Measurements from ENCODE around the gene KDM4C. TPM values are rescaled to one million over a fixed set of nuclear protein-coding genes. Genes with fewer than 3 reads are reported as not detected.

KDM4C gene
- total RNA-seq, 2 donors from 2014 or later: 12.8 to 31.5 TPM

GRCh38 chr9:7186175-7186574 lies 428.4 kb downstream of the KDM4C start:
- peak; percentile 79 for DNase-seq
- Mint-ChIP-seq H3K4me3 (no peak overlapping the region), H3K27me3 (ENCODE audit: insufficient read depth) (no peaks in the 10 kb centered on the region), H3K4me1 (peaks cover 14% of the 10 kb centered on the region), H3K27ac (peak overlapping the region; percentile 87), H3K9me3 (peaks cover 35% of the 10 kb centered on the region), H3K36me3 (ENCODE audit: low read depth) (peaks cover 25% of the 10 kb centered on the region)
- no peaks in the 10 kb centered on the region for H3K4me1 ChIP-seq (ENCODE audit: control insufficient read depth, insufficient read depth, low read length)
- no peak overlapping the region for H3K9ac ChIP-seq (ENCODE audit: extremely low read depth, low read length, poor library complexity, severe bottlenecking)
- TF ChIP-seq CTCF (conservative IDR thresholded peaks at IDR 0.05): peak; percentile 93
- no peak overlapping the region for H3K27ac ChIP-seq (ENCODE audit: low read depth, low read length)
- H3K27me3 ChIP-seq (ENCODE audit: control insufficient read depth, insufficient read depth, low read length, poor library complexity, severe bottlenecking): no peaks in the 10 kb centered on the region
- H3K9me3 ChIP-seq (ENCODE audit: control insufficient read depth, low read length): peaks cover 69% of the 10 kb centered on the region
- 17 to 29% methylated on average over 1 of the region's 1 CpG for WGBS, 2 experiments (ENCODE audit: insufficient coverage in 1 of 2, insufficient read length in 1 of 2)
- peaks cover 26% of the 10 kb centered on the region for H3K36me3 ChIP-seq (ENCODE audit: control insufficient read depth, insufficient read depth, low read length)
- peak overlapping the region; percentile 68 for H3K4me3 ChIP-seq (ENCODE audit: low read length)

- Histone ChIP-seq H3K9me3 (ENCODE audit: control insufficient read depth, low read length) (peaks cover 37% of the 10 kb centered on the region), H3K27me3 (ENCODE audit: control insufficient read depth, insufficient read depth, low read length, poor library complexity, severe bottlenecking) (no peaks in the 10 kb centered on the region), H3K4me3 (ENCODE audit: low read length) (no peak overlapping the region), H3K36me3 (ENCODE audit: control insufficient read depth, insufficient read depth, low read length) (no peaks in the 10 kb centered on the region), H3K27ac (ENCODE audit: low read depth, low read length) (no peak overlapping the region), H3K4me1 (ENCODE audit: control insufficient read depth, insufficient read depth, low read length) (no peaks in the 10 kb centered on the region), H3K9ac (ENCODE audit: extremely low read depth, low read length, poor library complexity, severe bottlenecking) (no peak overlapping the region)
- H3K36me3 Mint-ChIP-seq (ENCODE audit: low read depth): peaks cover 4% of the 10 kb centered on the region
- 91 to 93% methylated on average over 2 to 4 of the region's 4 CpGs for WGBS, 2 experiments (ENCODE audit: insufficient coverage in 1 of 2, insufficient read length in 1 of 2)
- H3K4me3 Mint-ChIP-seq: no peak overlapping the region
- peaks cover 16% of the 10 kb centered on the region for H3K9me3 Mint-ChIP-seq
- H3K27ac Mint-ChIP-seq: no peak overlapping the region
- no peaks in the 10 kb centered on the region for H3K27me3 Mint-ChIP-seq (ENCODE audit: insufficient read depth)
- H3K4me1 Mint-ChIP-seq: peaks cover 8% of the 10 kb centered on the region
- no peak for TF ChIP-seq CTCF (conservative IDR thresholded peaks at IDR 0.05)
- DNase-seq: no peak
These were observed 434.5 kb downstream of the KDM4C start for GRCh38 chr9:7192266-7192665.

GRCh38 chr9:7195526-7195925 lies 437.8 kb downstream of the KDM4C start:
- H3K4me3 Mint-ChIP-seq: no peak overlapping the region
- 79% methylated on average over 2 of the region's 2 CpGs; no CpG with 5 or more reads in 1 of the 2 experiments for WGBS, 2 experiments (ENCODE audit: insufficient coverage in 1 of 2, insufficient read length in 1 of 2)
- no peak overlapping the region for H3K27ac Mint-ChIP-seq

More at GRCh38 chr9:7195526-7195925, 437.8 kb downstream of the KDM4C start:
- peaks cover 5% of the 10 kb centered on the region for H3K9me3 ChIP-seq (ENCODE audit: control insufficient read depth, low read length)
- H3K27me3 ChIP-seq (ENCODE audit: control insufficient read depth, insufficient read depth, low read length, poor library complexity, severe bottlenecking): no peaks in the 10 kb centered on the region
- H3K27me3 Mint-ChIP-seq (ENCODE audit: insufficient read depth): peaks cover 2% of the 10 kb centered on the region
- H3K36me3 ChIP-seq (ENCODE audit: control insufficient read depth, insufficient read depth, low read length): no peaks in the 10 kb centered on the region
- no peak overlapping the region for H3K27ac ChIP-seq (ENCODE audit: low read depth, low read length)
- H3K4me3 ChIP-seq (ENCODE audit: low read length): no peak overlapping the region
- no peaks in the 10 kb centered on the region for H3K4me1 ChIP-seq (ENCODE audit: control insufficient read depth, insufficient read depth, low read length)
- H3K9me3 Mint-ChIP-seq: no peaks in the 10 kb centered on the region
- peaks cover 15% of the 10 kb centered on the region for H3K4me1 Mint-ChIP-seq
- TF ChIP-seq CTCF (conservative IDR thresholded peaks at IDR 0.05): no peak
- no peak overlapping the region for H3K9ac ChIP-seq (ENCODE audit: extremely low read depth, low read length, poor library complexity, severe bottlenecking)
- no peak for DNase-seq
- H3K36me3 Mint-ChIP-seq (ENCODE audit: low read depth): no peaks in the 10 kb centered on the region

Data from endodermal cell (in vitro differentiated cells).